GM19099 (cell line): ENCODE measurements around the gene SLC17A3.

Experiments
- POLR2A ChIP-seq: IDR thresholded peaks from 3 replicates; pipeline ENCODE4 v1.6.1; 2011; ENCODE audit warnings: low read depth; ENCODE audit not compliant: insufficient read length; ENCODE audit errors: extremely low read depth

SLC17A3 gene

DNA sequence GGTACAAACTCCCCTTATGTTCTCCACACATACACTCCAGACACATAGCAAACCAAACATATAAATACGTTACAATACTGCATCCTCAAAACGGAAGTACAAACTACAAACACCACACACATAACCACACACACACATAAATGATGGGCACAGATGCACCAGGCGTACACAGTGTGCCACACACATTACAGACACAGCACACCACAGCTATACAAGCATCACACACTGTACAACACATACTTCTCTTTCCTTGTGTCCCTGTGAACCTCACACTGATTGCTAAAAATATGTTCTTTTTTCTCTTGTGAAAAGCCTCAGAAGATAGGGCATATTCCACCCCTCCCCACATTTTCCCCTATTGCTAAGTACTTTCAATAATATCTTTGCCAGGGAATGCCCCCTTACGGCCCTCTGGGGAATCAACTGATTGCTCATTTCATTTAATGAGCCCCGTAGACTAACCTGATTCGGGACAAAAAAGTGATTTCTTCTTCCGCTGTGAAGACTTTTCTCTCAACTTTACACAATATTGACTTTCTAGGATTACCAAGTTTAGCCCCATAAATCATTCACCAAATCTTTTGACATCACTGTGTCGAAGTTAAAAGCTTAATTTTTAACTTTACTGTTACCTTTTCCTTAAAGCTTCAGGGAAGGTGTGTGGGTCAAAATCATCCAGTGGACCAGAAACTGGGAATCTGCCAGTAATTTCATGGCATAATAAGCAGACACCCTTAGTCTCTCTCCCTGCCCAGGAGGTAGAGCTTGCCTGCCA, 42.3 kb downstream of the SLC17A3 start, which contains the start of gene SLC17A1:
SLC17A1 (minus strand) TSS at position 521 of the 775 bp plus-strand sequence. CDS start 1,495 bp downstream, outside the sequence.
- no peak for TF ChIP-seq POLR2A

- no peak for TF ChIP-seq POLR2A
These were observed 43.6 kb downstream of the SLC17A3 start for GRCh38 chr6:25830458-25830857.

GRCh38 chr6:25829375-25829774, 44.7 kb downstream of the SLC17A3 start:
- no peak for TF ChIP-seq POLR2A

DNA sequence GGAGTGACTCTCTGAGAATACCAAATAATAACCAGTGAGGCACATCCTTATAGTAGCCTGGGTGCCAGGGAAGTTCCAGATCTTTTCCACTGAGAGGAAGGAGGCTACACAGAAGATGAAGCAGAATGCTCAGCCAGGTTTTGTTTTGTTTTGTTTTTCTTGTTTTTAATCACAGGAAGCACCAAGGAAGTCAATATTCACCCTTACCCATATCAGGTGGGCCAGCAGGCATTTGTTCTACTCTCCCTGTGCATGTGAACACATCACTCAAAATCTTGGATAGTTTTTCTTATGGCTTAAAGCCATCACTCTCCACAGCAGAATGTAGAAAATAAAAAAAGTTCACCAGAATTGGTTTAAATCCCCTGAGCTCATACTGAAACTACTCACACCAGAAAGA, 52.7 kb downstream of the SLC17A3 start:
- TF ChIP-seq POLR2A, result no peak

- no peak for TF ChIP-seq POLR2A
These were observed 57.8 kb downstream of the SLC17A3 start for GRCh38 chr6:25816252-25816651.

- no peak for TF ChIP-seq POLR2A
These were observed 58.8 kb downstream of the SLC17A3 start for GRCh38 chr6:25815194-25815593.

DNA sequence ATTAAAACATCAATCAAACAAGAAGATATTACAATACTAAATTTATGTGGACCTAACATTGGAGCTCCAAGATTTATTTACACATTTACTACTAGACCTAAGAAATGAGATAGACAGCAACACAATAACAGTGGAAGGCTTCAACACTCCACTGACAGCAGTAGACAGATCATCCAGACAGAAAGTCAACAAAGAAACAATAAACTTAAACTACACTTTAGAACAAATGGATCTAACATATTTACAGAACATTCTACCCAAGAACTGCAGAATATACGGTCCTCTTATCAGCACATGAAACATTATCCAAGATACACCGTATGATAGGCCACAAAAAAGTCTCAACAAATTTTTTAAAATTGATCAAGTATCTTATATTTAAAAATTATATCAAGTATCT, 69.2 kb downstream of the SLC17A3 start:
- TF ChIP-seq POLR2A, result no peak

- no peak for TF ChIP-seq POLR2A
These were observed 72.6 kb downstream of the SLC17A3 start for GRCh38 chr6:25801436-25801835.
